SU-DHL-6 (cell line): ENCODE results near the gene OR5V1.

Experiments used
- H2AFZ ChIP-seq: fragments of 200-600 bp; sonication (generic); 2 replicates; pipeline ENCODE4 v1.6.1; 2014; ENCODE audit warnings: low read depth, mild to moderate bottlenecking, moderate library complexity, mixed read lengths, antibody characterized with exemption, low read length; ENCODE audit not compliant: severe bottlenecking
- H3F3A ChIP-seq: fragments of 200-600 bp; shearing (Covaris generic); 2 replicates; pipeline ENCODE4 v1.6.0; 2016; ENCODE audit warnings: antibody characterized with exemption, mild to moderate bottlenecking; ENCODE audit not compliant: insufficient read depth
- H3K27ac ChIP-seq: fragments of 200-600 bp; sonication (generic); 2 replicates; pipeline ENCODE4 v1.5.1; 2016; ENCODE audit warnings: low read depth, mild to moderate bottlenecking, low read length, moderate library complexity, mixed read lengths
- H3K27me3 ChIP-seq: fragments of 200-600 bp; sonication (generic), shearing (Covaris generic); 2 replicates; pipeline ENCODE4 v1.6.0; 2014; ENCODE audit warnings: mild to moderate bottlenecking, low read length
- H3K36me3 ChIP-seq: fragments of 200-600 bp; sonication (generic); 2 replicates; pipeline ENCODE4 v1.6.1; 2014; ENCODE audit warnings: mild to moderate bottlenecking, low read length, mixed read lengths
- H3K4me2 ChIP-seq: fragments of 300-600, 200-600 bp; shearing (Covaris generic), sonication (generic); 2 replicates; pipeline ENCODE4 v1.6.0; 2014; ENCODE audit warnings: low read length, low read depth, mild to moderate bottlenecking; ENCODE audit not compliant: poor library complexity, severe bottlenecking
- H3K4me3 ChIP-seq: fragments of 200-600 bp; sonication (generic); 2 replicates; pipeline ENCODE4 v1.5.1; 2014; ENCODE audit warnings: antibody characterized with exemption, low read length, mild to moderate bottlenecking, mixed read lengths; ENCODE audit not compliant: insufficient read depth, poor library complexity, severe bottlenecking
- H3K79me2 ChIP-seq: fragments of 200-600 bp; sonication (generic); 2 replicates; pipeline ENCODE4 v1.6.1; 2014; ENCODE audit warnings: mild to moderate bottlenecking, low read length, moderate library complexity; ENCODE audit not compliant: insufficient read depth
- H3K9ac ChIP-seq: fragments of 200-600 bp; sonication (generic); 2 replicates; pipeline ENCODE4 v1.7.0; 2014; ENCODE audit warnings: mild to moderate bottlenecking, low read length
- H3K9me2 ChIP-seq: fragments of 200-600 bp; sonication (generic); replicated peaks from 2 replicates; pipeline ENCODE4 v1.6.1; 2014; ENCODE audit warnings: low read length; ENCODE audit not compliant: insufficient read depth
- H3K9me3 ChIP-seq: fragments of 200-600 bp; sonication (generic); 2 replicates; pipeline ENCODE4 v1.6.1; 2014; ENCODE audit warnings: low read length, mixed read lengths; ENCODE audit not compliant: insufficient read depth
- H4K20me1 ChIP-seq: fragments of 200-600 bp; sonication (generic); 2 replicates; pipeline ENCODE4 v1.6.1; 2014; ENCODE audit warnings: low read depth, mild to moderate bottlenecking, antibody characterized with exemption, low read length, moderate library complexity, mixed read lengths
- EZH2phosphoT487 ChIP-seq: fragments of 200-600 bp; sonication (generic), shearing (Covaris generic); conservative IDR thresholded peaks from 2 replicates; pipeline ENCODE4 v1.6.1; 2018; ENCODE audit warnings: mild to moderate bottlenecking, antibody characterized with exemption, low read length, moderate library complexity, mixed read lengths
- TF ChIP-seq, protein P1 (sequence below): fragments of 200-600 bp; sonication (generic); IDR thresholded peaks from one replicate; pipeline ENCODE4 v1.5.1; 2017; ENCODE audit warnings: antibody characterized with exemption, mild to moderate bottlenecking, low read length, moderate library complexity; ENCODE audit not compliant: insufficient read depth, poor library complexity, severe bottlenecking

The OR5V1 gene

DNA sequence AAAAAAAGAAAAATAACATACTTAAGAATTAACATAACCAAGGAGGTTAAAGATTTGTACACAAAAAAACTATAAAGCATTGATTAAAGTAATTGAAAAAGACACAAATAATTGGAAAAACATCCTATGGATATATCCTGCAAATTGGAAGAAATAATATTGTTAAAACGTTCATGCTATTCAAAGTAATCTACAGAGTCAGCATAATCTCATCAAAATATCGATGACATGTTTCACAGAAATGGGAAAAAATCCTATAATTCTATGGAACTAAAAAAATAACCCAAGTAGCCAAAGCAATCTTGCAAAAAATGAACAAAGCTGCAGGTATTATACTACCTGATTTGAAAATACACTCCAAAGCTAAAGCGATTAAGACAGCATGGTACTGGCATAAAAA is 23.3 kb downstream of the OR5V1 start:
- TF ChIP-seq, protein P1, sequence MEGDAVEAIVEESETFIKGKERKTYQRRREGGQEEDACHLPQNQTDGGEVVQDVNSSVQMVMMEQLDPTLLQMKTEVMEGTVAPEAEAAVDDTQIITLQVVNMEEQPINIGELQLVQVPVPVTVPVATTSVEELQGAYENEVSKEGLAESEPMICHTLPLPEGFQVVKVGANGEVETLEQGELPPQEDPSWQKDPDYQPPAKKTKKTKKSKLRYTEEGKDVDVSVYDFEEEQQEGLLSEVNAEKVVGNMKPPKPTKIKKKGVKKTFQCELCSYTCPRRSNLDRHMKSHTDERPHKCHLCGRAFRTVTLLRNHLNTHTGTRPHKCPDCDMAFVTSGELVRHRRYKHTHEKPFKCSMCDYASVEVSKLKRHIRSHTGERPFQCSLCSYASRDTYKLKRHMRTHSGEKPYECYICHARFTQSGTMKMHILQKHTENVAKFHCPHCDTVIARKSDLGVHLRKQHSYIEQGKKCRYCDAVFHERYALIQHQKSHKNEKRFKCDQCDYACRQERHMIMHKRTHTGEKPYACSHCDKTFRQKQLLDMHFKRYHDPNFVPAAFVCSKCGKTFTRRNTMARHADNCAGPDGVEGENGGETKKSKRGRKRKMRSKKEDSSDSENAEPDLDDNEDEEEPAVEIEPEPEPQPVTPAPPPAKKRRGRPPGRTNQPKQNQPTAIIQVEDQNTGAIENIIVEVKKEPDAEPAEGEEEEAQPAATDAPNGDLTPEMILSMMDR, result no peak
- TF ChIP-seq EZH2phosphoT487, result no peak
- H3F3A ChIP-seq, result no peaks in the 10 kb centered on the region
- H3K4me2 ChIP-seq, result no peak overlapping the region

GRCh38 chr6:29336269-29336668 is 32.4 kb downstream of the OR5V1 start:
- TF ChIP-seq, protein P1, result no peak
- no peak for TF ChIP-seq EZH2phosphoT487
- Histone ChIP-seq H3K4me2 (no peak overlapping the region), H3K27ac (no peak overlapping the region), H3K36me3 (no peaks in the 10 kb centered on the region), H4K20me1 (no peaks in the 10 kb centered on the region), H3F3A (no peaks in the 10 kb centered on the region), H3K4me3 (no peak overlapping the region), H3K27me3 (0 out of 2 replicates have a peak, but pooled peaks cover 4% of the 10 kb centered on the region), H2AFZ (no peak overlapping the region), H3K79me2 (no peaks in the 10 kb centered on the region), H3K9me3 (no peaks in the 10 kb centered on the region), H3K9me2 (no peaks in the 10 kb centered on the region), H3K9ac (no peak overlapping the region)

More for the DNA sequence above, 23.3 kb downstream of the OR5V1 start:
- Histone ChIP-seq H3K4me3 (no peak overlapping the region), H3K9ac (no peak overlapping the region), H3K27me3 (0 out of 2 replicates have a peak, but pooled peaks cover 3% of the 10 kb centered on the region), H3K9me2 (no peaks in the 10 kb centered on the region), H3K79me2 (no peaks in the 10 kb centered on the region), H3K27ac (no peak overlapping the region), H3K36me3 (no peaks in the 10 kb centered on the region), H3K9me3 (no peaks in the 10 kb centered on the region), H4K20me1 (no peaks in the 10 kb centered on the region), H2AFZ (no peak overlapping the region)

GRCh38 chr6:29332676-29333075 is 36.0 kb downstream of the OR5V1 start:
- no peak for TF ChIP-seq EZH2phosphoT487
- TF ChIP-seq, protein P1, result no peak
- Histone ChIP-seq H3K4me2 (no peak overlapping the region), H3K9ac (no peak overlapping the region), H3K36me3 (no peaks in the 10 kb centered on the region), H2AFZ (no peak overlapping the region), H4K20me1 (no peaks in the 10 kb centered on the region), H3K9me3 (no peaks in the 10 kb centered on the region), H3K27ac (no peak overlapping the region), H3K79me2 (no peaks in the 10 kb centered on the region), H3K4me3 (no peak overlapping the region), H3K27me3 (0 out of 2 replicates have a peak, but pooled peaks cover 4% of the 10 kb centered on the region), H3K9me2 (no peaks in the 10 kb centered on the region), H3F3A (no peaks in the 10 kb centered on the region)
